ENCODE measurements around the gene LYVE1.

The LYVE1 gene

GRCh38 chr11:10568486-10568941 is at the start of gene LYVE1:
LYVE1 (minus strand) TSS chr11:10568665; CDS start chr11:10568532, 133 bp downstream.
- no peak for TF ChIP-seq CTCF (IDR thresholded peaks at IDR 0.05; ENCODE audit: low read depth, low read length, missing control alignments)
- H3K4me3 ChIP-seq (ENCODE audit: low read depth, low read length), result no peak within 1 kb of the TSS
- no peak for DNase-seq (ENCODE audit: low read depth)

GRCh38 chr11:10617551-10617950 is 49.1 kb upstream of the LYVE1 start:
- H3K4me3 ChIP-seq (ENCODE audit: low read depth, low read length), result no peak overlapping the region
- DNase-seq (ENCODE audit: low read depth), result no peak
- no peak for TF ChIP-seq CTCF (IDR thresholded peaks at IDR 0.05; ENCODE audit: low read depth, low read length, missing control alignments)

- TF ChIP-seq CTCF (IDR thresholded peaks at IDR 0.05; ENCODE audit: low read depth, low read length, missing control alignments), result no peak
- no peak for DNase-seq (ENCODE audit: low read depth)
Observed at GRCh38 chr11:10611979-10612862, 43.8 kb upstream of the LYVE1 start.

GRCh38 chr11:10609636-10610035 is 41.2 kb upstream of the LYVE1 start:
- DNase-seq (ENCODE audit: low read depth), result no peak
- no peak for TF ChIP-seq CTCF (IDR thresholded peaks at IDR 0.05; ENCODE audit: low read depth, low read length, missing control alignments)
- H3K4me3 ChIP-seq (ENCODE audit: low read depth, low read length), result no peak overlapping the region

More at GRCh38 chr11:10611979-10612862, 43.8 kb upstream of the LYVE1 start:
- no peak overlapping the region for H3K4me3 ChIP-seq (ENCODE audit: low read depth, low read length)

- no peak for DNase-seq (ENCODE audit: low read depth)
- no peak for TF ChIP-seq CTCF (IDR thresholded peaks at IDR 0.05; ENCODE audit: low read depth, low read length, missing control alignments)
- H3K4me3 ChIP-seq (ENCODE audit: low read depth, low read length), result no peak overlapping the region
Observed at GRCh38 chr11:10608584-10608983, 40.1 kb upstream of the LYVE1 start.

- TF ChIP-seq CTCF (IDR thresholded peaks at IDR 0.05; ENCODE audit: low read depth, low read length, missing control alignments), result no peak
- DNase-seq (ENCODE audit: low read depth), result no peak
- H3K4me3 ChIP-seq (ENCODE audit: low read depth, low read length), result no peak overlapping the region
Observed at GRCh38 chr11:10607462-10608132, 39.1 kb upstream of the LYVE1 start.

Data from GM12864 (cell line).